ENCODE results near the gene CDKAL1. TPM values are rescaled to one million over a fixed set of nuclear protein-coding genes. Genes with fewer than 3 reads are reported as not detected.
A peak's percentile ranks its signal among the peaks of the same experiment; 100 is the strongest.

The CDKAL1 gene
- total and polyA plus RNA-seq, 9 of the 15 experiments (the other 6 are each of a cell fraction or from before 2014, with no cell fraction given) = 11.2 to 36.3 (median 20.1) TPM

DNA sequence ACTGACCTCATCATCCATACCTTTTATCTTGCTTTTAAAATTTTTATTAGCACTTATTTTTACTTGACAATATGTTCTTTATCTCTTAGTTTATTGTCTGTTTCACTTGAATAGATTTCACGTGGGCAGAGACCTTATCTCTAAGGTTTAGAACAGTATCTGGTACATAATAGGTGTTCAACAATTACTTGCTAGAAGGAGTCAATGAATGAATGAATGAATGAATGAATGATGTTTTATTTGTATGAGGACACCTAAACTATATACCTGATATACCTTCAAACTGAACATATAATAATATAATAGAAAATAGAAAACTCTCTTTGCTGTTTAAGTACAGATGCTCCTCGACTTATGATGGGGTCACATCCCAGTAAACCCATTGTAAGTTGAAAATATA lies 412.6 kb downstream of the CDKAL1 start:
- H3K36me3 ChIP-seq (ENCODE audit: control insufficient read depth, insufficient read depth, low read length) = no peaks in the 10 kb centered on the region
- FAIRE-seq = no peak
- no peaks in the 10 kb centered on the region for H3K27me3 ChIP-seq (ENCODE audit: control insufficient read depth in 2 of 2, insufficient read depth in 2 of 2, low read length in 2 of 2)
- in situ Hi-C loops (cut with MboI) = no loop called here
- no peak overlapping the region for H3K4me3 ChIP-seq
- H3K79me2 ChIP-seq (ENCODE audit: control insufficient read depth, insufficient read depth, low read length) = no peaks in the 10 kb centered on the region
- H4K20me1 ChIP-seq (replicated peaks; ENCODE audit: control insufficient read depth, insufficient read depth, low read length) = no peaks in the 10 kb centered on the region
- no peaks in the 10 kb centered on the region for H3K9me3 ChIP-seq (replicated peaks; ENCODE audit: control insufficient read depth, insufficient read depth, low read depth, low read length)
- H3K4me1 ChIP-seq (replicated peaks in 1 of 2; ENCODE audit: control insufficient read depth in 2 of 2, insufficient read depth in 2 of 2, low read length in 2 of 2) = no peaks in the 10 kb centered on the region
- no peak overlapping the region for H3K9ac ChIP-seq (ENCODE audit: insufficient read depth in 1 of 2, low read depth in 2 of 2, low read length in 2 of 2)
- POLR2A ChIA-PET = interaction anchor here (0.7 kb wide), 1 partner anchor 1845 kb away, joined by 3 read pairs; no protein-coding TSS in a partner anchor
- TF ChIP-seq BRF2 (IDR thresholded peaks at IDR 0.05; ENCODE audit: borderline replicate concordance, insufficient read depth, insufficient read length) = no peak
- TF ChIP-seq ZNF780A (CRISPR knock-in tag; IDR thresholded peaks at IDR 0.05) = no peak
- no peak for TF ChIP-seq HNRNPH1 (optimal IDR thresholded peaks at IDR 0.05; ENCODE audit: low read depth, low read length)
- peak; percentile 39; the same call in 1 of the 2 replicates for TF ChIP-seq ZNF24 (IDR thresholded peaks at IDR 0.05)
- no peaks in the 10 kb centered on the region for H3K9me1 ChIP-seq (ENCODE audit: control insufficient read depth, insufficient read depth, low read length)
- no TSS peak for BruUV-seq (replicated peaks)
- no peak overlapping the region for H3K4me2 ChIP-seq (ENCODE audit: insufficient read depth, low read length)
- no peak for ATAC-seq
- H2AFZ ChIP-seq (ENCODE audit: low read depth, low read length) = no peak overlapping the region
- intact Hi-C loops (cut with micrococcal nuclease) = no loop called here
- CTCF ChIA-PET (ENCODE audit: low intra/inter-chr PET ratio) = no interaction called here
- no peak for DNase-seq (ENCODE audit: extremely low read depth in 1 of 4, low spot score in 3 of 4)
- H3K27ac ChIP-seq (ENCODE audit: extremely low read depth, low read depth, low read length) = no peak overlapping the region
- WGBS (ENCODE audit: insufficient coverage, low coverage, missing lambda C conversion rate) = 51% methylated on average over 2 of the region's 2 CpGs

DNA sequence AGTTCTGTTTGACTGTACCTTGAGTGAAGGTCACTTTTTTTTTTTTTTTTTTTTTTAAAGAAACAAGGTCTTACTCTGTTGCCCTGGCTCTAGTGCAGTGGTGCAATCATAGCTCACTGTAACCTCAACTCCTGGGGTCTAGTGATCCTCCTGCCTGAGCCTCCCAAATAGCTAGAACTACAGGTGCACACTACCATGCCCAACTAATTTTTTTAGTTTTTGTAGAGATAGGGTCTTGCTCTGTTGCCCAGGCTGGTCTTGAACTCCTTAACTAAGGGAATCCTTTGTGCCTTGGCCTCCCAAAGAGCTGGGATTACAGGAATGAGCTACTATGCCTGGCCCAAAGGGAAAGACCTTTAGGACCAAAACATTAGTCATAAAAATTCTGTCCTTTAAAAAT lies 413.7 kb downstream of the CDKAL1 start:
- no peak for DNase-seq (ENCODE audit: extremely low read depth in 1 of 4, low spot score in 3 of 4)
- H3K9me1 ChIP-seq (ENCODE audit: control insufficient read depth, insufficient read depth, low read length) = no peaks in the 10 kb centered on the region
- no peak overlapping the region for H2AFZ ChIP-seq (ENCODE audit: low read depth, low read length)
- no peak overlapping the region for H3K27ac ChIP-seq (ENCODE audit: extremely low read depth, low read depth, low read length)
- H3K27me3 ChIP-seq (ENCODE audit: control insufficient read depth in 2 of 2, insufficient read depth in 2 of 2, low read length in 2 of 2) = no peaks in the 10 kb centered on the region
- H4K20me1 ChIP-seq (replicated peaks; ENCODE audit: control insufficient read depth, insufficient read depth, low read length) = no peaks in the 10 kb centered on the region
- H3K9ac ChIP-seq (ENCODE audit: insufficient read depth in 1 of 2, low read depth in 2 of 2, low read length in 2 of 2) = no peak overlapping the region
- CTCF ChIA-PET (ENCODE audit: low intra/inter-chr PET ratio) = no interaction called here
- POLR2A ChIA-PET = no interaction called here
- no peaks in the 10 kb centered on the region for H3K4me1 ChIP-seq (replicated peaks in 1 of 2; ENCODE audit: control insufficient read depth in 2 of 2, insufficient read depth in 2 of 2, low read length in 2 of 2)
- no TSS peak for BruUV-seq (replicated peaks)
- no peak overlapping the region for H3K4me2 ChIP-seq (ENCODE audit: insufficient read depth, low read length)
- TF ChIP-seq ZNF511 (CRISPR knock-in tag; IDR thresholded peaks at IDR 0.05) (no peak), VEZF1 (CRISPR knock-in tag; IDR thresholded peaks at IDR 0.05) (no peak), ZNF121 (CRISPR knock-in tag; conservative IDR thresholded peaks at IDR 0.05) (0 out of 2 replicates have a peak, but pooled peaks have one; percentile 10)
- intact Hi-C loops (cut with micrococcal nuclease) (no loop called here), in situ Hi-C loops (cut with MboI) (no loop called here)
- H3K4me3 ChIP-seq = no peak overlapping the region
- ATAC-seq = no peak
- no peak for FAIRE-seq
- H3K36me3 ChIP-seq (ENCODE audit: control insufficient read depth, insufficient read depth, low read length) = no peaks in the 10 kb centered on the region
- H3K9me3 ChIP-seq (replicated peaks; ENCODE audit: control insufficient read depth, insufficient read depth, low read depth, low read length) = no peaks in the 10 kb centered on the region
- no peaks in the 10 kb centered on the region for H3K79me2 ChIP-seq (ENCODE audit: control insufficient read depth, insufficient read depth, low read length)

Measured in K562 (cell line).